OCI-LY7 (cell line): ENCODE measurements around the gene SERINC5. TPM values are rescaled to one million over a fixed set of nuclear protein-coding genes. Genes with fewer than 3 reads are reported as not detected.

ENCODE experiments used
- BruUV-seq: library from RNA; stranded (reverse); fragments of 400-500 nt; replicated peaks from 2 replicates; lab custom pipeline; 2021; lab: Mats Ljungman, UMichigan
- CTCF ChIA-PET: fragments of 300-600 bp; sonication (Branson Sonifier 250); formaldehyde crosslinking; loops from one replicate; lab custom pipeline; 2022; ENCODE audit warnings: antibody characterized with exemption; ENCODE audit not compliant: unreplicated experiment; lab: Charles Lee
- POLR2A ChIA-PET: fragments of 300-600 bp; sonication (Branson Sonifier 250); formaldehyde crosslinking; loops from one replicate; lab custom pipeline; 2022; ENCODE audit warnings: antibody characterized with exemption; lab: Charles Lee
- DNase-seq: peaks from one replicate; pipeline ENCODE4 v3.0.0-alpha.2; 2015; ENCODE audit warnings: low spot score
- H2AFZ ChIP-seq: fragments of 200-600 bp; sonication (generic), shearing (Covaris generic); 2 replicates; pipeline ENCODE4 v1.6.1; 2014; ENCODE audit warnings: mild to moderate bottlenecking, antibody characterized with exemption, low read length, moderate library complexity
- H3K27ac ChIP-seq: fragments of 200-600 bp; sonication (generic); 2 replicates; pipeline ENCODE4 v1.5.1; 2014; ENCODE audit warnings: mixed run types, low read depth, mild to moderate bottlenecking, moderate library complexity, low read length, inconsistent platforms; ENCODE audit not compliant: poor library complexity, severe bottlenecking
- H3K36me3 ChIP-seq: fragments of 200-600 bp; sonication (generic); 2 replicates; pipeline ENCODE4 v1.6.1; 2014; ENCODE audit warnings: mild to moderate bottlenecking, antibody characterized with exemption, low read length, moderate library complexity, mixed read lengths; ENCODE audit not compliant: insufficient read depth
- H3K4me1 ChIP-seq: fragments of 200-600 bp; sonication (generic); 2 replicates; pipeline ENCODE4 v1.5.1; 2014; ENCODE audit warnings: mild to moderate bottlenecking, low read length; ENCODE audit not compliant: insufficient read depth, poor library complexity, severe bottlenecking
- H3K4me2 ChIP-seq: fragments of 200-600 bp; sonication (generic); 2 replicates; pipeline ENCODE4 v1.6.1; 2014; ENCODE audit warnings: mild to moderate bottlenecking, low read length
- H3K4me3 ChIP-seq: fragments of 200-600 bp; sonication (generic); 2 replicates; pipeline ENCODE4 v1.5.1; 2014; ENCODE audit warnings: mild to moderate bottlenecking, low read depth, low read length; ENCODE audit not compliant: poor library complexity, severe bottlenecking
- H3K79me2 ChIP-seq: fragments of 200-600 bp; sonication (generic); 2 replicates; pipeline ENCODE4 v1.6.1; 2016; ENCODE audit warnings: low read depth, mild to moderate bottlenecking, low read length, moderate library complexity, mixed read lengths; ENCODE audit not compliant: insufficient read depth
- H3K9me2 ChIP-seq: fragments of 200-600 bp; sonication (generic); 2 replicates; pipeline ENCODE4 v1.6.1; 2016; ENCODE audit warnings: mild to moderate bottlenecking, low read length, mixed read lengths; ENCODE audit not compliant: insufficient read depth
- H3K9me3 ChIP-seq: fragments of 200-600 bp; sonication (generic); 2 replicates; pipeline ENCODE4 v1.6.1; 2014; ENCODE audit warnings: mild to moderate bottlenecking, mixed run types, low read length, mixed read lengths
- H4K20me1 ChIP-seq: fragments of 200-600 bp; sonication (generic); 2 replicates; pipeline ENCODE4 v1.6.1; 2014; ENCODE audit warnings: mild to moderate bottlenecking, antibody characterized with exemption, low read length, moderate library complexity, mixed read lengths; ENCODE audit not compliant: insufficient read depth
- EZH2phosphoT487 ChIP-seq: fragments of 200-600 bp; sonication (generic); IDR thresholded peaks from 2 replicates; pipeline ENCODE4 v1.6.1; 2018; ENCODE audit warnings: low read depth, borderline replicate concordance, mild to moderate bottlenecking, mixed run types, antibody characterized with exemption, low read length, moderate library complexity, mixed read lengths
- intact Hi-C: fragments of 100-400 bp; cut with micrococcal nuclease; formaldehyde crosslinking; loops from one replicate; pipeline ENCODE4 v1.10.0; 2022; ENCODE audit not compliant: unreplicated experiment
- total RNA-seq, 2 experiments: library from RNA; depleted of rRNA in 1 of 2; stranded (reverse); fragments of >200 nt in 1 of 2; shearing (Covaris generic) in 1 of 2; gene quantifications; 2 replicates each; pipeline ENCODE4 v1.2.3, GENCODE V29; 2014 to 2022
- TF ChIP-seq, protein P1 (sequence below): fragments of 200-600 bp; sonication (generic); conservative IDR thresholded peaks from 2 replicates; pipeline ENCODE4 v1.5.1; 2014; ENCODE audit warnings: mild to moderate bottlenecking, antibody characterized with exemption, low read length, moderate library complexity, mixed read lengths

SERINC5 gene
- total RNA-seq, 2 experiments from 2014 or later, result 31.2 to 87.9 TPM

DNA sequence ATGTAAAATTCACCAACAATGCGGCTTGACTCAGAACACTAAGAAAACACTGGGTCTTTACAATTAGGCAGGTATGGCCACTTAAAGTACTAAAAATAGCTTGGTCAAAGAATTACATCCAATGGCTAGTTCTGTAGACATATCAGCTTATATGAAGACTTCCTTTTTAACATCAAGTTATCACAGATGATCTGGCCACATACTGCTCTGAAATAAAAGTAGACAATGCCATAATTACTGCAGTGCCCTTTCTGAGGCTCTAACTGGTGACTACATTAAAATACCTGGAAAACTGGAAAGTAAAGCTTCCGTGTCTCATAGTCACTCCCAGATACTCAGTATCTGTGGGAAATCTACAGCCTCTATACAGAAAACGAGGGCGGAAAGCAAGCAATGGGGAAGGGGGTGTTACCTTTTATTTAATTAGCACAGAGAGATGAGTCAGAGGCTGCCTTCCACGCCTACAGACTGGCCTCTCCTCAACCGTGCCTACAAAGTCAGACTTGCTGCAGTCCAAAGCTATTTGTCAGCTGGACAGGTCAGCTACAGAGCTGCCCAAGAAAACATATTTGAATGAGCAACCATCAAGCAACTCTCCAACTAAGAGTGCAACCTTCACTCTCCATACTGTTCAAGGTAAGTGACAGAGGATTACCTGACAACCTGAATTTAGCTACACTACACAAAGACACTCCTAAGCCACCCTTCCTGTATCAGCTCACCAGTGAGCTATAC lies 8.7 kb downstream of the SERINC5 start:
- Histone ChIP-seq H4K20me1 (peaks cover 4% of the 10 kb centered on the region; the same call in 1 of the 2 replicates), H3K9me3 (peaks cover 16% of the 10 kb centered on the region), H3K27ac (peak overlapping the region; percentile 76), H3K4me1 (peaks cover 64% of the 10 kb centered on the region), H3K79me2 (peaks cover 97% of the 10 kb centered on the region), H2AFZ (no peak overlapping the region; the same call in 1 of the 2 replicates), H3K36me3 (peaks cover 46% of the 10 kb centered on the region), H3K4me3 (peak overlapping the region; percentile 49), H3K4me2 (peak overlapping the region; percentile 81), H3K9me2 (no peaks in the 10 kb centered on the region)
- DNase-seq, result no peak
- no TSS peak for BruUV-seq
- TF ChIP-seq, protein P1, sequence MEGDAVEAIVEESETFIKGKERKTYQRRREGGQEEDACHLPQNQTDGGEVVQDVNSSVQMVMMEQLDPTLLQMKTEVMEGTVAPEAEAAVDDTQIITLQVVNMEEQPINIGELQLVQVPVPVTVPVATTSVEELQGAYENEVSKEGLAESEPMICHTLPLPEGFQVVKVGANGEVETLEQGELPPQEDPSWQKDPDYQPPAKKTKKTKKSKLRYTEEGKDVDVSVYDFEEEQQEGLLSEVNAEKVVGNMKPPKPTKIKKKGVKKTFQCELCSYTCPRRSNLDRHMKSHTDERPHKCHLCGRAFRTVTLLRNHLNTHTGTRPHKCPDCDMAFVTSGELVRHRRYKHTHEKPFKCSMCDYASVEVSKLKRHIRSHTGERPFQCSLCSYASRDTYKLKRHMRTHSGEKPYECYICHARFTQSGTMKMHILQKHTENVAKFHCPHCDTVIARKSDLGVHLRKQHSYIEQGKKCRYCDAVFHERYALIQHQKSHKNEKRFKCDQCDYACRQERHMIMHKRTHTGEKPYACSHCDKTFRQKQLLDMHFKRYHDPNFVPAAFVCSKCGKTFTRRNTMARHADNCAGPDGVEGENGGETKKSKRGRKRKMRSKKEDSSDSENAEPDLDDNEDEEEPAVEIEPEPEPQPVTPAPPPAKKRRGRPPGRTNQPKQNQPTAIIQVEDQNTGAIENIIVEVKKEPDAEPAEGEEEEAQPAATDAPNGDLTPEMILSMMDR, result no peak
- no peak for TF ChIP-seq EZH2phosphoT487
- ChIA-PET CTCF (interaction anchor here (1.0 kb wide), 1 partner anchor 267 kb away, joined by 4 read pairs; no protein-coding TSS in a partner anchor), POLR2A (interaction anchor here (1.3 to 3.1 kb wide), 6 partner anchors 8 to 68 kb away, joined by 3 to 28 read pairs (median 4); partner anchors contain the start of gene SERINC5)
- intact Hi-C loops, result no loop called here

DNA sequence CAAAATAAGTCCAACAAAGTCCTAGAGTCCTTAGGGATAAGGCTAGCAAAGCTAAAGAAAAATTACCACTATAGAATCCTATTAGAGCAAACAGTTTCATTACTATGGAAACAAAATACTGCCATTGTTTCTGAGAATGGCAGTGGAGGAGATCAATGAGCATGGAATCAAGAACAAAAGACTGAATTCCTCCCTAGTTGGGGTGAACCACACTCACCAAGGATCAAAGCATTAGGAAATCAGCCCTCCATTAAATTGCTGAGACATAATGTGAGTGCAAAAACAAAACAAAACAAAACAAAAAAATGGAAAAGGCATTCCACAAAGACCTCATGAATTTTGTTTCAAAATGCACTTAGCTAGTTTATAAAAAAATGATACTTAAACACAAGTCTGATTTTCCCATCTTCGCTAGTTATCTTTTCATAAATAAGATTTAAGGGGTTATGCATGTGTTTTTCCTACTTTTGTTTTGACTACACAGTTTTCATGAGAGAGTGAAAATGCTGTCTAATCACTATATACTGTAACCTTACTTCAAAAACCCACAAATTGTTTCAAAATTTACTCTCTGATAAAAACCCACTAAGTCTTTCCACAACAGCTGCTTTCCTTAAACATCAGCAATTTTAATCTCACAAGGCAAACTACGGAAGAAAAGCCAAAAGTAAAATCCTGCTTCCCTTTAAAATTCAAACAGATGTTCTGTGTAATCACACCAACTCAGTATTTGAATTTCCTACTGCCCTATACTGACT lies 9.7 kb downstream of the SERINC5 start:
- Histone ChIP-seq H3K4me1 (peaks cover 54% of the 10 kb centered on the region), H3K27ac (peak overlapping the region; percentile 76), H4K20me1 (peaks cover 4% of the 10 kb centered on the region; the same call in 1 of the 2 replicates), H3K4me2 (peak overlapping the region; percentile 81), H3K79me2 (peaks cover 97% of the 10 kb centered on the region), H3K9me2 (no peaks in the 10 kb centered on the region), H3K9me3 (peaks cover 26% of the 10 kb centered on the region), H2AFZ (no peak overlapping the region), H3K4me3 (no peak overlapping the region), H3K36me3 (peaks cover 56% of the 10 kb centered on the region)
- POLR2A ChIA-PET, result interaction anchor here (0.6 to 3.1 kb wide), 10 partner anchors 9 to 473 kb away, joined by 3 to 28 read pairs (median 4); partner anchors contain the start of gene SERINC5
- BruUV-seq, result TSS peak; percentile 17
- CTCF ChIA-PET, result no interaction called here
- no peak for DNase-seq
- intact Hi-C loops, result no loop called here
- TF ChIP-seq EZH2phosphoT487, result no peak
- TF ChIP-seq, protein P1, result no peak
